ENCODE measurements around the gene RER1.

The RER1 gene

DNA sequence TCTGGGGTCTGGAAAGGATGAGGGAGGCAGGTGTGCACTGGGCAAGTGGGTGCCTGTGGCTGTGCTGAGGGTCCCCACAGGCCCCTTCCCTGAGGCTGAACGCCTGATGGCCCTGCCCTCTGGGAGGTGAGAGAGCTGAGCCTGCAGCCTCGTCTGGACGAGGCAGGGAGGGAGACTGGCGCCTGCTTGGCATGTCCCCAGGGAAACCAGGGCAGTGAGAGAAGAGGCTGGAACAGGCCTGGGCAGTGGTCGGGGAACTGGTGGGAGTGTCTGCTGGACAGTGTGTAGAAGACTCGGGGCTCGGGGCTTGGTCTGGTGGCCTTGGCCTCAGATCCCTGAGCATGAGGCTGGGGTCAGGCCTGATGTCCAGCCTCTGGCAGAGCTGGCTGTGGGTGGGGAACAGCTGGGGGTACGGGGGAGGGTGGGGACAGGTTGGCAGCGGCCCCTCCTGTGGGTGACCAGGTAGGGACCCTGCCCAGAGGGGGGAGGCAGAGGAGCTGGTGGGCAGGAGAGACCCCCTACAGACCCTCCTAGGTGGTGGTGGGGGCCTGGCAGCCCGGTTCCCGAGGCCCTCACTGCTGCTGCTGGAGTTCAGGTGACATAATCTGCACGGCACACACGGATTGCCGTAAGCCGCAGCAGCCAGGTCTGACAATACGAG, 53.7 kb downstream of the RER1 start:
- DNase-seq (ENCODE audit: low read depth in 2 of 2) = no peak

DNA sequence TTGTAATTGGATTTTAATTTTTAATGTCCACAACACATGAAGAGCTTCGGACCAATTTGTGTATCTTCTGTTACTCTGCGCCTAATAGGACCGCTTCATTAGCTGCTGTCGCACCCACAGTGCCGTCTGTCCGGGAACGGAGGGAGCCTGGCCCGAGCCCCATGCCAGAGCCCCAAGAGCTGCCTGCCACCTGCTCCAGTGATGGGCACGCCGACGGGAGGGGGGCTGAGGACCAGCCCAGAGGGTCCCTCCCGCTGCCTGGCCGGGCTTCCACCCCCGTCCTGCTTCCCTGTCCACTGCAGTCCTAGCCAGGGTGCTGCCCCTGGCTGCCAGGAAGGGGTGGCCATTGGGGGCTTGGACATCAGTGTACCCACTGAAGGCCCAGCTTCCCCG, 54.2 kb downstream of the RER1 start:
- DNase-seq (ENCODE audit: low read depth in 2 of 2) = no peak

DNA sequence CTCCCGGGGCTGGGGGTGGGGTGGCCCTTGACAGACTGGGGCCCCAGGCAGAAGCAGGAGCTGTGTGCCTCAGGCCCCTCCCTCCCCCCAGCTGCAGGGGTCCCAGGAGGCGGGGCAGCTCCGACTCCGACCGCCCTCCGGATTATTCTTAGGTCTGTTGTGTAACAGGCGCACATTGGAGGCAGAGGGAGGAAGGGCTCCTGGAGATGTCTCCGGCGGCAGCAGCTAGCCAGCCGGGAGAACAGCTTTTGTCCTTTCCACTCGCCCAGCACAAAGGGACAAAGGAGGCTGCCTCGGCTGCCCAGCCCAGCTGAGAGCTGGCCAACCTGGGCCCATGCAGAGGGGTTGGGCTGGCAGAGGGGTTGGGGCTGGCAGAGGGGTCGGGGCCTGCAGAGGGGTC, 54.8 kb downstream of the RER1 start:
- no peak for DNase-seq (ENCODE audit: low read depth in 2 of 2)

DNA sequence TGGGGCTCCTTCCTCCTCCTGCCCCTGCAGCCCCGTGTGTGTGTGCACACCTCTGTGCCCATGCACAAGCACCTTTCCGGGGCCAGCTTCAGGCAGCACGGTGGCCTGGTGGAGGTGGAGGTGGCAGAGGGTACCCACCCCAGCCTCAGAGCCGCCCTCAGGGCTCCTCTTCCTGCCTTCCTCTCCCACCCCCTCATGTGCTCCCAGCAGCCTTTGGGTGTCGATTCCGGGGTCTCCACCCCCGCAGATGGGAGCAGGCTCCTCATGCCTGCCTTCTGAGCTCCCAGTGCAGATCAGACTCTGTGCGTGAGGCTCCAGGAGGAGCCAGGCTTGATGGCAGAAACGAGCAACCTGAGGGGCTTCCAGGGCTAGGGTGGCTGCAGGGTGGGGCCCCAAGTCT, 55.2 kb downstream of the RER1 start:
- DNase-seq (ENCODE audit: low read depth in 2 of 2) = no peak

DNA sequence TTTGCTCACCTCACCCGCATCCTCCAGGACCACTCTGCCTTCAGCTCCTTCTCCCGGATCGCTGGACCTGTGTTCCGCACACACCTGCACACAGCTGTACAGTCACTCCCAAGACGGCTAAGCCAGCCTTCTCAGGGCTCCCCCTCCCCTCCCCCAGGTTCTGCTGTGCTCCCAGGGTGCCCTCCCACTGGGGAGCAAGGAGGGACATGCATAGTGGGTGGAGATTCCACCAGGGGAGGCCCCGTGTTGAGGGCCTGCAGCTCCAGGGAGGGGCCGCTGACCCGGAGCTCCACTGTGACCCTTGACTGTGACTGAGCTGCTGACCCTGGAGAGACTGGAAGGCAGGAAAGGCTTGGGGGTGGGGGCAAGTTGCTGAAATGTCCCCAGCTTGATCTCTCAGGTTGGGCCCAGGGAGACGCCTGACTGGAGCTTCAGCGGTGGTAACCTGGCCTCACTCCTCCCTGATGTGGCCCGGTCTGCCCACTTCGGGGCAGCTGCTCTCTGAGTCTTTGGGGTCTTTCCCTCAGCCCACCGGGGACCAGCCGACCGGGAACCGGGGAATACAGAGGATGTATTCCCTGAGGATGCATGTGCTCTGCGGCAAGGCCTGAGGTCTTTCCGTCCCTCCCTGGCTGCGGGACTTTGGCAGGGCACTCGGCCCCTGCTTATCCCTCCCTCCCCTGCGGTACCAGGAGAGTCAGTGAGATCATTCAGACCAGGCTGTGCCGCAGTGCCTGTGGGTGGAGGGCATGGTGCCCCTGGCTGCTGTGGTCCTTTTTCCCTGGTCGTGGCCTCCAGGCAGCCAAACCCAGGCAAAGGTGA, 55.8 kb downstream of the RER1 start:
- DNase-seq (ENCODE audit: low read depth in 2 of 2) = no peak

DNA sequence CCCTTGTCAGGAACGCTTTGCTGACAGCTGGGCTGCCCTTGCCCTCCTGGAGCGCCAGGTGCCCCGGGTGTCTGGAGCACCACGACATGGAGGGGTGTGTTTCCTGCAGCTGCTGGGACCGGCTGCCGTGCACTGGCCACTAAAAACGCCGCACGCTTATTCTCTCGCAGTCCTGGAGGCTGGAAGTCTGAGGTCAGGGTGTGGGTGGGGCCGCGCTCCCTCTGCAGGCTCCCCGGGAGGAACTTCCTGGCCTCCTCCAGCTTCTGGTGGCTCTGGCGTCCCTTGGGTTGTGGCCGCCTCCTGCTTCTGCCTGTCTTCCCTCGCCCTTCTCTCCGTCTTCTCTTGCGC, 56.4 kb downstream of the RER1 start:
- DNase-seq (ENCODE audit: low read depth in 2 of 2) = no peak

DNA sequence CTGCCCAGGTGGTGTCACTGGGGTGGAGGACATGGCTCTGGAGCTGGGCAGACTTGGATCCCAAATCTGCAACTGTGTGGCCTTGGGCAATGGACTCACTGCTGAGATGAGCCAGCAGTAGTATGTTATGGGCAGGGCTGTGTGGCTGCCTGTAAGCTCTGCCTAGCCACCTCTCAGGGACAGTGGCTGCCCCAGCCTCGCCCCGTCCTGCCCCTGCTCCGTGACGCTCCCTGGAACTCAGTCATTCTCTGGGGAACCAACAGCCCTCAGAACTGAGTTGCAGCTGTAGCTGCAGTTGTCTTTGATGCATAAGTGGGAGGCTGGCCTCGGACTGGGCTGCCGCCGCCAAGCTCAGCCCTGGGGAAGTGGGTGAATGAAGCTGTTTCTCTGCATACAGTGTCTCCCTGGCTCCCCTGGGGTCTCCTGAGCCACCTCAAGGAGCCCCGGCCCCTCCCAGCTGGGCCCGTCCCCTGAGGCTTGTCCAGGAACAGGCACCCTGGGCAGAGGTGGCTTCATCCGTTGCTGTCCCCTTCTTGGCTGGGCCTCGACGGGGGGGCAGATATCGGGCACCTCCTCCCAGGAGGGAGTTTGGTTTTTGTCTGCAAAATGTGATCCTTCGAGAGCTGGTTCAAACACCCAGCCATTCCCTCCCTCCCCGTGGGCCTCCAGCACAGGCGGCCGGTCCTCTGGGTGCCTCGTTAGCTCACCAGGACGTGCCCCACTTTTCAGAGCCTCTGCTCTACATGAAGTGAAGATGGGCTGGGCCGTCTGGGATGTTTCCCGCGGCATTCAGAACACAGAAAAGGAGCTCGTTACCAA, 58.2 kb downstream of the RER1 start:
- DNase-seq (ENCODE audit: low read depth in 2 of 2) = no peak

DNA sequence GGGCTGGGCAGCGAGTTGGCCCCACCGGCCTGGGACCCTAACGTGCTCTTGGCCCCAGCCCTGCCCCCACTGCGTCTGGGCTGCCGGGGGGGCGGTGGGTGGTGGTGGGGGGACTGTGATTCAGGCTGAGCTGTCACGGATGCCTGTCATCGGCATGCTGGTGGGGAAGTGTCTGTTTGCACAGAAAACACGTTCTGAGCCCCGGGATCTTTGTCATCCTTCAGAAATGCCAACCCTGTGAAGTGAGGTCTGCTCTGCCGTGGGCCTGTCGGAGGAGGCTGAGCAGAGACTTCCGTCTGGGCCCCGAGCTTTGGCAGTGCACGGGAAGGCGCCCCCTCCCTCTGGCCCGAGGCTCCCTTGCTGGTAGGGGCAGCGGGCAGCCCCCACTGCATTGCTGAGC, 60.1 kb downstream of the RER1 start:
- no peak for DNase-seq (ENCODE audit: low read depth in 2 of 2)

DNA sequence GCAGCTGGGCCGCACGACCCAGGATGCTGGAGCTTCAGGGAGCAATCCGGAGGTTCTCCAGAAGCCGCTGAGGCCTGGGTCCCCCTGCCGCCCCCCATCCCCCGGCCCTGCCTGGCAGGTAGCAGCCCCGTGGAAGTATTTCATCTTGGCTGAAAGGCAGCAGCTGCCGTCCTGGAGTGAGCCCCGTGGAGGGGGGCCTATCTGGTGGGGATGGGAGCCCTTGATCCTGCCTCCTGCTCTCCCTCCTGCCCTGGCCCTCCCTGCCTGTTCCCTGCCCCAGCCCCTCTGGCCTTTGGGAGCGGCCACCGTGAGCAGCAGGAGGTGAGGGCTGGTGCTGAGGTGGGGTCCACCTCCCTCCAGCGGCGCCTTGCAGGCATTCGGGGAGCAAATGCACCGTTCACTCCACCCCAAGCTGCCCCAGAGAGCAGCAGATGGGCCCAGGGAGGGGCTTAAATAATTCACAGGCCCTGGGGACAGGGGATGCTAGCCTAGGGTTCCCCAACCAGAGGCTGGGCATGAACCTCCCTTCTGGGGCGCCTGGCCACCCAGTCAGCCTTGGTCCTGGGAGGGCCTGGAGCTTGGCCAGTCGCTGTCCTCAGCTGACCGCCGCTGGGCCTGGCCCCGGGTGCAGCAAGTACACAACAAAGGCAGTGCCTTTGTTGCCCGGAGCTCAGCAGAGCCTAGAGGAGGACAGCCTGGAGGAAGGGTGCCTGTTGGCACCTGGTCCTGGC, 60.7 kb downstream of the RER1 start:
- no peak for DNase-seq (ENCODE audit: low read depth in 2 of 2)

DNA sequence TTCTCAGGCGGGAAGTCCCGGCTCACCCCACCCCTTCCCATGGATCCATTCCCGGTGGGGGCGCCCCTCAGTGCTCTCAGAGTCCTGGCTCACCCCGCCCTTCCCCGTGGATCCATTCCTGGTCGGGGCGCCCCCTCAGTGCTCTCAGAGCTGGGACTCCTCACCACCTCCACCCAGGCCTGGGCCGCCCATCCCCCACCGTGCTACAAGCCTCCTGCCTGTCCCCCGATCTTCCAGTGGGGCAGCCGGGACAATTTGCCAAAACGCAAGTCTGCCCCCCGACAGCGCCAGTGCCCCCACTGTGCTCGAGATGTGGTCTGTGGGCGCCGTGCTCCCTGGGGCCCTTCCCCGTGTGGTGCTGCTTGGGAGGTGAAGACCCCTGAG, 61.3 kb downstream of the RER1 start:
- DNase-seq (ENCODE audit: low read depth in 2 of 2) = no peak

DNA sequence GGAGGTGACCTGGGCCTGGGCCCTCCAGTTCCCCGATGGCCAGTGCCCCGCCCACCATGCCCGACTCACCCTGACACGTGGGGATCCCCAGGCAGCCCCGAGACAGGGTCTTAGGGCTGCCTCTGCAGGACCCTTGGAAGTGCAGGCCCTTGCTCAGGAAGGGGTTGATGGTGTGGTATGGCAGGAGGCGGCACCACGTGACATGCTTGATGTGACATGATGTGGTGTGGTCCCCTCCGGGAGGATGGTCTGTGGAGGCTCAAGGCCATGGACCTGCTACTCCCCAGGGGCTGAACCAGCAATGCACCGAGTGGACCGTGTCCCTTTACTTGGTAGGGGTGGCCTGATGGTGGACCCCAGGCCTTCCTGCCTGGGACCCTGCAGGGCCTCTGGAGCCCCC, 62.6 kb downstream of the RER1 start:
- DNase-seq (ENCODE audit: low read depth in 2 of 2) = no peak
